H1 (cell line): Measurements from ENCODE around the gene SEC31A. TPM values are rescaled to one million over a fixed set of nuclear protein-coding genes. Genes with fewer than 3 reads are reported as not detected.
A peak's percentile ranks its signal among the peaks of the same experiment; 100 is the strongest.

Source experiments
- CTCF ChIA-PET: fragments of 300-600 bp; sonication (Branson Sonifier 250); formaldehyde crosslinking; loops from one replicate; lab custom pipeline; 2021; ENCODE audit not compliant: partially characterized antibody; lab: Charles Lee
- POLR2A ChIA-PET: fragments of 300-600 bp; sonication (Branson Sonifier 250); formaldehyde crosslinking; loops from one replicate; lab custom pipeline; 2021; ENCODE audit warnings: inconsistent platforms; ENCODE audit not compliant: partially characterized antibody; lab: Charles Lee
- DNase-seq, 2 experiments: peaks; one replicate each; pipeline versions ENCODE4 v3.0.0 to v3.0.0-alpha.2; 2010 to 2022; ENCODE audit warnings: low spot score in 2 of 2, low read depth in 1 of 2, mixed read lengths in 1 of 2
- FAIRE-seq: peaks from 2 replicates; lab custom pipeline; 2011; peaks lifted over from hg19 to GRCh38; lab: Jason Lieb, UNC
- H2AFZ ChIP-seq: 2 replicates; pipeline ENCODE4 v1.8.1; 2012; ENCODE audit warnings: low read length, inconsistent platforms
- H2AK5ac ChIP-seq: 2 replicates; pipeline ENCODE4 v1.6.1; 2013; ENCODE audit warnings: low read depth, low read length
- H2BK120ac ChIP-seq: replicated peaks from 2 replicates; pipeline ENCODE3; 2013; ENCODE audit warnings: low read depth, low read length, inconsistent platforms
- H2BK12ac ChIP-seq: 2 replicates; pipeline ENCODE4 v1.6.1; 2013; ENCODE audit warnings: low read depth, low read length
- H2BK15ac ChIP-seq: 2 replicates; pipeline ENCODE4 v1.6.1; 2013; ENCODE audit warnings: low read length
- H2BK20ac ChIP-seq: 2 replicates; pipeline ENCODE4 v1.6.1; 2013; ENCODE audit warnings: low read length
- H2BK5ac ChIP-seq: 2 replicates; pipeline ENCODE4 v1.6.1; 2013; ENCODE audit warnings: low read depth, low read length
- H3K14ac ChIP-seq: 2 replicates; pipeline ENCODE4 v1.6.1; 2013; ENCODE audit warnings: inconsistent platforms; ENCODE audit not compliant: insufficient read length
- H3K18ac ChIP-seq: 2 replicates; pipeline ENCODE4 v1.6.1; 2013; ENCODE audit warnings: low read length; ENCODE audit errors: extremely low read depth
- H3K23ac ChIP-seq: 2 replicates; pipeline ENCODE4 v1.6.1; 2013; ENCODE audit warnings: inconsistent platforms; ENCODE audit not compliant: insufficient read length
- H3K23me2 ChIP-seq: 2 replicates; pipeline ENCODE4 v1.6.1; 2013; ENCODE audit warnings: low read depth, low read length
- H3K27ac ChIP-seq: 2 replicates; pipeline ENCODE4 v1.6.1; 2011; ENCODE audit warnings: low read depth, low read length, inconsistent platforms
- H3K27me3 ChIP-seq, 4 experiments: replicated peaks in 1 of 4; 1 replicate in 1 of 4; 2 replicates in 3 of 4; pipeline versions ENCODE4 v1.6.1 to v1.8.1; 2011 to 2013; ENCODE audit warnings: low read length in 3 of 4, mild to moderate bottlenecking in 3 of 4, inconsistent platforms in 2 of 4, mixed read lengths in 2 of 4, moderate library complexity in 1 of 4; ENCODE audit not compliant: control insufficient read depth in 3 of 4, insufficient read depth in 3 of 4; ENCODE audit errors: extremely low read depth in 1 of 4
- H3K36me3 ChIP-seq, 4 experiments: 2 replicates each; pipeline versions ENCODE4 v1.6.1 to v1.8.1; 2011 to 2013; ENCODE audit warnings: mild to moderate bottlenecking in 4 of 4, low read length in 3 of 4, moderate library complexity in 2 of 4, control low read depth in 1 of 4, inconsistent platforms in 1 of 4; ENCODE audit not compliant: insufficient read depth in 4 of 4, control insufficient read depth in 2 of 4
- H3K4ac ChIP-seq: replicated peaks from 2 replicates; pipeline ENCODE3; 2013; ENCODE audit warnings: low read length, low read depth, mixed read lengths, inconsistent platforms; ENCODE audit not compliant: insufficient read length
- H3K4me1 ChIP-seq, 4 experiments: replicated peaks in 1 of 4; 1 replicate in 1 of 4; 2 replicates in 3 of 4; pipeline versions ENCODE4 v1.6.1 to v1.8.1; 2011 to 2013; ENCODE audit warnings: low read length in 3 of 4, inconsistent platforms in 2 of 4, mixed read lengths in 1 of 4; ENCODE audit not compliant: insufficient read depth in 4 of 4, control insufficient read depth in 3 of 4
- H3K4me2 ChIP-seq, 2 experiments: 2 replicates each; pipeline versions ENCODE4 v1.6.1 to v1.8.1; 2011 to 2013; ENCODE audit warnings: low read depth in 2 of 2, low read length in 2 of 2, control low read depth in 1 of 2, inconsistent platforms in 1 of 2, mild to moderate bottlenecking in 1 of 2; ENCODE audit not compliant: insufficient read depth in 1 of 2
- H3K4me3 ChIP-seq, 4 experiments: fragments of 200-600, 300-600 bp in 1 of 4; sonication (generic), shearing (Covaris generic), sonication (Bioruptor Twin) in 1 of 4; 2 replicates each; pipeline versions ENCODE4 v1.5.1 to v1.8.1; 2011 to 2016; ENCODE audit warnings: low read length in 4 of 4, low read depth in 3 of 4, control low read depth in 2 of 4, inconsistent platforms in 2 of 4, mild to moderate bottlenecking in 2 of 4, mixed read lengths in 1 of 4, moderate library complexity in 1 of 4; ENCODE audit not compliant: insufficient read depth in 2 of 4; ENCODE audit errors: extremely low read depth in 1 of 4
- H3K56ac ChIP-seq: replicated peaks from 2 replicates; pipeline ENCODE3; 2013; ENCODE audit warnings: low read depth, mild to moderate bottlenecking, mixed read lengths, low read length, inconsistent platforms; ENCODE audit not compliant: insufficient read length
- H3K79me1 ChIP-seq: 2 replicates; pipeline ENCODE4 v1.6.1; 2013; ENCODE audit warnings: low read depth, low read length, control low read depth
- H3K79me2 ChIP-seq, 2 experiments: 2 replicates each; pipeline versions ENCODE4 v1.6.1 to v1.8.1; 2012 to 2013; ENCODE audit warnings: low read length in 2 of 2, mild to moderate bottlenecking in 2 of 2, inconsistent platforms in 1 of 2; ENCODE audit not compliant: insufficient read depth in 2 of 2, control insufficient read depth in 1 of 2
- H3K9ac ChIP-seq, 4 experiments: replicated peaks in 1 of 4; 1 replicate in 1 of 4; 2 replicates in 3 of 4; pipeline versions ENCODE4 v1.6.1 to v1.8.1; 2011 to 2013; ENCODE audit warnings: low read depth in 3 of 4, low read length in 3 of 4, control low read depth in 2 of 4, mild to moderate bottlenecking in 2 of 4, moderate library complexity in 2 of 4, inconsistent platforms in 1 of 4; ENCODE audit errors: extremely low read depth in 1 of 4
- H3K9me3 ChIP-seq, 2 experiments: 2 replicates each; pipeline versions ENCODE4 v1.6.1 to v1.8.1; 2012 to 2013; ENCODE audit warnings: mild to moderate bottlenecking in 2 of 2, moderate library complexity in 2 of 2, control low read depth in 1 of 2, inconsistent platforms in 1 of 2, low read depth in 1 of 2, low read length in 1 of 2, mixed read lengths in 1 of 2; ENCODE audit not compliant: insufficient read depth in 2 of 2
- H4K20me1 ChIP-seq, 2 experiments: replicated peaks in 1 of 2; 2 replicates each; pipeline versions ENCODE3 to v1.8.1; 2011 to 2013; ENCODE audit warnings: inconsistent platforms in 2 of 2, low read length in 2 of 2, mild to moderate bottlenecking in 1 of 2; ENCODE audit not compliant: insufficient read depth in 2 of 2, control insufficient read depth in 1 of 2
- H4K5ac ChIP-seq: 2 replicates; pipeline ENCODE4 v1.6.1; 2013; ENCODE audit warnings: low read length, low read depth, mixed read lengths, inconsistent platforms; ENCODE audit not compliant: insufficient read length
- H4K8ac ChIP-seq: 2 replicates; pipeline ENCODE4 v1.8.0; 2013; ENCODE audit warnings: mild to moderate bottlenecking, moderate library complexity, low read length, inconsistent platforms; ENCODE audit not compliant: insufficient read depth; ENCODE audit errors: extremely low read depth
- H4K91ac ChIP-seq: replicated peaks from 2 replicates; pipeline ENCODE3; 2013; ENCODE audit warnings: low read length, mixed read lengths, inconsistent platforms; ENCODE audit not compliant: insufficient read length
- ASH2L ChIP-seq: fragments of 200-600, 300-600 bp; sonication (generic); IDR thresholded peaks from one replicate; pipeline ENCODE4 v1.7.1; 2017; ENCODE audit warnings: low read length
- HDAC2 ChIP-seq, 2 experiments: fragments of 300-600 bp in 1 of 2; sonication (generic) in 1 of 2; IDR thresholded peaks; 2 replicates each; pipeline ENCODE4 v1.6.1; 2011 to 2012; ENCODE audit warnings: low read depth in 2 of 2, low read length in 2 of 2, mild to moderate bottlenecking in 2 of 2, moderate library complexity in 2 of 2, borderline replicate concordance in 1 of 2, inconsistent platforms in 1 of 2
- KDM4A ChIP-seq: IDR thresholded peaks from one replicate; pipeline ENCODE4 v1.7.1; 2012; ENCODE audit warnings: low read depth, mild to moderate bottlenecking, moderate library complexity, low read length, inconsistent platforms; ENCODE audit not compliant: severe bottlenecking
- POLR2A ChIP-seq, 2 experiments: IDR thresholded peaks; 1 replicate in 1 of 2; 2 replicates in 1 of 2; pipeline ENCODE4 v1.6.1; 2011; ENCODE audit warnings: low read depth in 2 of 2, low read length in 2 of 2, mild to moderate bottlenecking in 2 of 2; ENCODE audit errors: control extremely low read depth in 1 of 2
- SP1 ChIP-seq: IDR thresholded peaks from 2 replicates; pipeline ENCODE4 v1.6.1; 2011; ENCODE audit warnings: low read depth, low read length
- SRF ChIP-seq: IDR thresholded peaks from 2 replicates; pipeline ENCODE4 v1.6.1; 2011; ENCODE audit warnings: mild to moderate bottlenecking, low read depth, low read length, moderate library complexity
- TEAD4 ChIP-seq: IDR thresholded peaks from 2 replicates; pipeline ENCODE4 v1.6.1; 2012; ENCODE audit warnings: low read depth, low read length, inconsistent platforms, mixed read lengths
- ZNF274 ChIP-seq: IDR thresholded peaks from 2 replicates; pipeline ENCODE4 v1.7.0; 2012; ENCODE audit warnings: low read length, borderline replicate concordance; ENCODE audit errors: extremely low read depth
- WGBS, 2 experiments: shearing (Covaris generic) in 1 of 2; methylation state at CpG; one replicate each; pipeline versions ENCODE4 v1.1.6 to v1.1.7; 2013 to 2015; ENCODE audit warnings: low lambda C conversion rate in 2 of 2, mixed read lengths in 2 of 2, inconsistent platforms in 1 of 2, low coverage in 1 of 2, missing lambda C conversion rate in 1 of 2; ENCODE audit not compliant: insufficient replicate concordance in 2 of 2, insufficient coverage in 1 of 2, insufficient read length in 1 of 2; ENCODE audit errors: extremely low coverage in 1 of 2, missing lambda C conversion rate in 1 of 2; 5-methylcytosine and 5-hydroxymethylcytosine counted together
- polyA plus RNA-seq, 7 experiments: library from polyadenylated mRNA; depleted of rRNA in 3 of 7; stranded (reverse) in 5 of 7; unstranded in 2 of 7; fragments of >200 nt in 5 of 7; fragments of 200-250 nt in 2 of 7; gene quantifications; 1 replicate in 5 of 7; 2 replicates in 1 of 7; 4 replicates in 1 of 7; pipeline versions ENCODE4 v1.2.1 to v1.2.3, GENCODE V29; 2011 to 2013; ENCODE audit warnings: missing spikeins in 2 of 7, mixed read lengths in 2 of 7
- total RNA-seq: library from RNA; stranded (reverse); fragmentation: NEBNext Ultra II Directional; extraction: Animal tissue kit (Norgen Biotek cat#: 25700); gene quantifications from 2 replicates; pipeline ENCODE4 v1.2.1, GENCODE V29; 2021
- TF ChIP-seq, protein P1 (sequence below), 3 experiments: IDR thresholded peaks; 1 replicate in 2 of 3; 2 replicates in 1 of 3; pipeline versions ENCODE4 v1.5.1 to v1.6.1; 2011; ENCODE audit warnings: low read length in 3 of 3, mild to moderate bottlenecking in 3 of 3, inconsistent platforms in 2 of 3, low read depth in 1 of 3, moderate library complexity in 1 of 3; ENCODE audit not compliant: insufficient read depth in 1 of 3; ENCODE audit errors: control extremely low read depth in 1 of 3

SEC31A gene
- total and polyA plus RNA-seq, 2 of the 8 experiments (the other 6 are each of a cell fraction or from before 2014, with no cell fraction given): 112 to 125 TPM

- WGBS, 2 experiments: 27% methylated on average over 5 of the region's 5 CpGs; no CpG with 5 or more reads in 1 of the 2 experiments
- Histone ChIP-seq H3K23me2 (no peaks in the 10 kb centered on the region), H2BK12ac (no peak overlapping the region), H2BK120ac (no peak overlapping the region), H3K56ac (no peak overlapping the region), H3K79me1 (no peaks in the 10 kb centered on the region), H3K9me3 (peaks cover 5 to 10% of the 10 kb centered on the region in 2 experiments; a peak in 1 of 4 replicates), H2BK15ac (no peak overlapping the region), H4K8ac (no peak overlapping the region), H3K14ac (no peak overlapping the region), H4K5ac (no peak overlapping the region), H3K79me2 (no peaks in the 10 kb centered on the region), H2BK20ac (no peak overlapping the region), H2AK5ac (no peak overlapping the region), H3K9ac (no peak overlapping the region), H3K4ac (no peak overlapping the region), H3K4me3 (peak overlapping the region in 1 of 4 experiments; percentile 15; a peak in 1 of 8 replicates), H3K18ac (no peak overlapping the region), H3K4me2 (no peak overlapping the region), H4K20me1 (peaks cover 11 to 33% of the 10 kb centered on the region in 2 experiments), H4K91ac (no peak overlapping the region), H3K27ac (no peak overlapping the region), H3K36me3 (peaks cover 0 to 6% (median 0%) of the 10 kb centered on the region in 4 experiments; a peak in 1 of 8 replicates), H3K23ac (no peak overlapping the region), H2AFZ (no peak overlapping the region), H3K27me3 (peaks cover 67 to 96% (median 92%) of the 10 kb centered on the region in 4 experiments), H2BK5ac (no peak overlapping the region), H3K4me1 (peaks cover 0 to 11% (median 3%) of the 10 kb centered on the region in 4 experiments; a peak in 4 of 7 replicates)
- FAIRE-seq (no peak), DNase-seq (no peak)
- ChIA-PET POLR2A (interaction anchor here (0.6 to 1.5 kb wide), 3 partner anchors 11 to 17 kb away, joined by 3 to 5 read pairs (median 4); partner anchors contain the start of gene SCD5), CTCF (interaction anchor here (0.6 to 3.5 kb wide), 9 partner anchors 10 to 1965 kb away, joined by 3 to 16 read pairs (median 5); partner anchors contain the start of gene SCD5)
- TF ChIP-seq HDAC2 (IDR thresholded peaks at IDR 0.05; ENCODE audit: borderline replicate concordance in 1 of 2, low read depth in 2 of 2, low read length in 2 of 2) (0 out of 4 replicates have a peak, but pooled peaks of 1 of the 2 experiments have one; percentile 35), ZNF274 (peak; percentile 35; the same call in 1 of the 2 replicates), TEAD4 (no peak), SP1 (peak; percentile 71; the same call in 1 of the 2 replicates), SRF (no peak), ASH2L (no peak), KDM4A (no peak), POLR2A (IDR thresholded peaks at IDR 0.05; ENCODE audit: control extremely low read depth in 1 of 2, low read depth in 2 of 2, low read length in 2 of 2) (no peak)
- TF ChIP-seq, protein P1, sequence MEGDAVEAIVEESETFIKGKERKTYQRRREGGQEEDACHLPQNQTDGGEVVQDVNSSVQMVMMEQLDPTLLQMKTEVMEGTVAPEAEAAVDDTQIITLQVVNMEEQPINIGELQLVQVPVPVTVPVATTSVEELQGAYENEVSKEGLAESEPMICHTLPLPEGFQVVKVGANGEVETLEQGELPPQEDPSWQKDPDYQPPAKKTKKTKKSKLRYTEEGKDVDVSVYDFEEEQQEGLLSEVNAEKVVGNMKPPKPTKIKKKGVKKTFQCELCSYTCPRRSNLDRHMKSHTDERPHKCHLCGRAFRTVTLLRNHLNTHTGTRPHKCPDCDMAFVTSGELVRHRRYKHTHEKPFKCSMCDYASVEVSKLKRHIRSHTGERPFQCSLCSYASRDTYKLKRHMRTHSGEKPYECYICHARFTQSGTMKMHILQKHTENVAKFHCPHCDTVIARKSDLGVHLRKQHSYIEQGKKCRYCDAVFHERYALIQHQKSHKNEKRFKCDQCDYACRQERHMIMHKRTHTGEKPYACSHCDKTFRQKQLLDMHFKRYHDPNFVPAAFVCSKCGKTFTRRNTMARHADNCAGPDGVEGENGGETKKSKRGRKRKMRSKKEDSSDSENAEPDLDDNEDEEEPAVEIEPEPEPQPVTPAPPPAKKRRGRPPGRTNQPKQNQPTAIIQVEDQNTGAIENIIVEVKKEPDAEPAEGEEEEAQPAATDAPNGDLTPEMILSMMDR (IDR thresholded peaks at IDR 0.05; ENCODE audit: control extremely low read depth in 1 of 3, insufficient read depth in 1 of 3, low read depth in 1 of 3, low read length in 3 of 3): no peak
These were observed 105.1 kb downstream of the SEC31A start for GRCh38 chr4:82785611-82786400.
